PC-3 (cell line): ENCODE results near the gene SORL1-AS1.

ENCODE experiments used
- EZH2 ChIP-seq: fragments of 300-600 bp; sonication (generic); IDR thresholded peaks from one replicate; pipeline ENCODE4 v1.6.1; 2017; ENCODE audit warnings: antibody characterized with exemption, mild to moderate bottlenecking, low read length; ENCODE audit not compliant: unreplicated experiment
- TF ChIP-seq, protein P1 (sequence below): fragments of 300-600 bp; sonication (generic); conservative IDR thresholded peaks from 2 replicates; pipeline ENCODE4 v1.5.1; 2017; ENCODE audit warnings: antibody characterized with exemption, low read depth, mild to moderate bottlenecking, low read length

- TF ChIP-seq, protein P1, sequence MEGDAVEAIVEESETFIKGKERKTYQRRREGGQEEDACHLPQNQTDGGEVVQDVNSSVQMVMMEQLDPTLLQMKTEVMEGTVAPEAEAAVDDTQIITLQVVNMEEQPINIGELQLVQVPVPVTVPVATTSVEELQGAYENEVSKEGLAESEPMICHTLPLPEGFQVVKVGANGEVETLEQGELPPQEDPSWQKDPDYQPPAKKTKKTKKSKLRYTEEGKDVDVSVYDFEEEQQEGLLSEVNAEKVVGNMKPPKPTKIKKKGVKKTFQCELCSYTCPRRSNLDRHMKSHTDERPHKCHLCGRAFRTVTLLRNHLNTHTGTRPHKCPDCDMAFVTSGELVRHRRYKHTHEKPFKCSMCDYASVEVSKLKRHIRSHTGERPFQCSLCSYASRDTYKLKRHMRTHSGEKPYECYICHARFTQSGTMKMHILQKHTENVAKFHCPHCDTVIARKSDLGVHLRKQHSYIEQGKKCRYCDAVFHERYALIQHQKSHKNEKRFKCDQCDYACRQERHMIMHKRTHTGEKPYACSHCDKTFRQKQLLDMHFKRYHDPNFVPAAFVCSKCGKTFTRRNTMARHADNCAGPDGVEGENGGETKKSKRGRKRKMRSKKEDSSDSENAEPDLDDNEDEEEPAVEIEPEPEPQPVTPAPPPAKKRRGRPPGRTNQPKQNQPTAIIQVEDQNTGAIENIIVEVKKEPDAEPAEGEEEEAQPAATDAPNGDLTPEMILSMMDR = no peak
- no peak for TF ChIP-seq EZH2
Measured at GRCh38 chr11:121459413-121460017, 6.7 kb upstream of the SORL1-AS1 start.
